K562 (cell line): ENCODE measurements around the gene SYDE1. TPM values are rescaled to one million over a fixed set of nuclear protein-coding genes. Genes with fewer than 3 reads are reported as not detected.

Experiments
- RREB1 ChIP-seq: fragments of 250-450 bp; sonication (Bioruptor Pico); IDR thresholded peaks from 2 replicates; pipeline ENCODE4 v1.4.0; 2020
- TFE3 ChIP-seq: fragments of 450-650 bp; formaldehyde crosslinking; IDR thresholded peaks from 2 replicates; pipeline ENCODE4 v1.4.0; 2020; ENCODE audit warnings: mild to moderate bottlenecking, mixed read lengths
- ZBED1 ChIP-seq: IDR thresholded peaks from 2 replicates; pipeline ENCODE4 v1.6.1; 2014
- ZNF445 ChIP-seq: fragments of 250-450 bp; sonication (Bioruptor Pico); IDR thresholded peaks from 2 replicates; pipeline ENCODE4 v1.4.0; 2020; ENCODE audit warnings: low read depth, mild to moderate bottlenecking, moderate library complexity
- polyA plus RNA-seq, 8 experiments: library from polyadenylated mRNA; depleted of rRNA in 4 of 8; stranded (reverse) in 5 of 8; unstranded in 3 of 8; fragments of >200 nt; fragmentation: Nextera tagmentation in 2 of 8; fragmentation: Illumina TruSeq in 1 of 8; extraction: Ambion mirVana in 2 of 8; extraction: Trizol in 1 of 8; gene quantifications; 2 replicates each; pipeline versions ENCODE4 v1.2.1 to v1.2.3, GENCODE V29; 2011 to 2014; ENCODE audit warnings: inconsistent platforms in 1 of 8, missing spikeins in 1 of 8
- total RNA-seq, 7 experiments: library from RNA; depleted of rRNA in 6 of 7; stranded (reverse); fragments of >200 nt in 6 of 7; fragmentation: Illumina TruSeq in 2 of 7; extraction: Trizol in 2 of 7; gene quantifications; 2 replicates each; pipeline versions ENCODE4 v1.2.1 to v1.2.3, GENCODE V29; 2011 to 2021; ENCODE audit warnings: low replicate concordance in 1 of 7

SYDE1 gene
- total and polyA plus RNA-seq, 9 of the 15 experiments (the other 6 are each of a cell fraction or from before 2014, with no cell fraction given), result 0.04 TPM; not detected in 8

- no peak for TF ChIP-seq RREB1 (CRISPR knock-in tag)
- no peak for TF ChIP-seq ZBED1
- TF ChIP-seq ZNF445, result no peak
- no peak for TF ChIP-seq TFE3 (CRISPR knock-in tag)
These were observed 16.7 kb downstream of the SYDE1 start (continued) for GRCh38 chr19:15123900-15124299.
